Adrenal gland (tissue), 12 donors: Measurements from ENCODE around the gene C1QL1. TPM values are rescaled to one million over a fixed set of nuclear protein-coding genes. Genes with fewer than 3 reads are reported as not detected.

Experiments used
- DNase-seq, 7 donors: peaks; one replicate each; pipeline ENCODE4 v3.0.0-alpha.2; 2019 to 2020
- H3K27ac ChIP-seq, 5 donors: fragments of 200-600 bp; sonication (generic) in 4 of 5; 1 replicate in 3 of 5; 2 replicates in 2 of 5; pipeline versions ENCODE4 v1.5.1 to v1.8.0; 2016 to 2020; ENCODE audit warnings: mild to moderate bottlenecking in 1 of 5
- H3K27me3 ChIP-seq: fragments of 200-600 bp; 2 replicates; pipeline ENCODE4 v1.8.0; 2021
- H3K36me3 ChIP-seq, 2 donors: fragments of 200-600 bp; replicated peaks in 1 of 2; 1 replicate in 1 of 2; 2 replicates in 1 of 2; pipeline versions ENCODE4 v1.5.1 to v1.8.0; 2018 to 2022
- H3K4me1 ChIP-seq, 2 donors: fragments of 200-600 bp; replicated peaks in 1 of 2; 1 replicate in 1 of 2; 2 replicates in 1 of 2; pipeline versions ENCODE4 v1.5.1 to v1.8.0; 2018 to 2021
- H3K4me3 ChIP-seq, 4 donors: fragments of 200-600 bp; sonication (generic) in 3 of 4; one replicate each; pipeline ENCODE4 v1.5.1; 2016 to 2018
- H3K9me3 ChIP-seq, 3 donors: fragments of 200-600 bp; sonication (generic) in 1 of 3; replicated peaks in 1 of 3; 1 replicate in 2 of 3; 2 replicates in 1 of 3; pipeline versions ENCODE4 v1.5.1 to v1.8.0; 2016 to 2021
- POLR2A ChIP-seq, 2 donors: fragments of 450-650 bp; IDR thresholded peaks; one replicate each; pipeline ENCODE4 v1.6.1; 2017; ENCODE audit warnings: antibody characterized with exemption in 2 of 2, mild to moderate bottlenecking in 2 of 2, moderate library complexity in 1 of 2
- WGBS, 4 donors: extraction: QIAGEN DNeasy Blood & Tissue Kit in 2 of 4; methylation state at CpG; one replicate each; pipeline versions ENCODE4 v1.1.5 to v1.1.7; 2013 to 2017; 5-methylcytosine and 5-hydroxymethylcytosine counted together
- intact Hi-C, 2 donors: fragments of 100-400 bp; cut with DNase I; formaldehyde crosslinking; loops; one replicate each; pipeline versions ENCODE4 v1.14.1 to v1.15.0; 2022 to 2023
- microRNA-seq, 3 donors: library from miRNA; unstranded; fragments of <30 nt; microRNA quantifications; one replicate each; pipeline ENCODE4, GENCODE V29; 2017 to 2020
- polyA plus RNA-seq, 3 donors: library from polyadenylated mRNA; stranded (reverse); fragments of 200-250 nt in 2 of 3; fragments of 350-450 nt in 1 of 3; fragmentation: Illumina TruSeq in 1 of 3; extraction: RNeasy Lipid Tissue Mini Kit (QIAGEN cat#74804) in 1 of 3; gene quantifications; one replicate each; pipeline ENCODE4 v1.2.3, GENCODE V29; 2013 to 2014
- small RNA-seq, 2 donors: library from RNA; depleted of rRNA; stranded (forward); fragments of <200 nt; gene quantifications; one replicate each; pipeline ENCODE3, GENCODE V24; 2016
- total RNA-seq, 9 donors: library from RNA; depleted of rRNA in 4 of 9; stranded (reverse); fragments of >200 nt in 4 of 9; fragments of 120-200 nt in 1 of 9; fragmentation: NEBNext Ultra II Directional in 1 of 9; extraction: Animal tissue kit (Norgen Biotek cat#: 25700) in 1 of 9; gene quantifications; one replicate each; pipeline versions ENCODE4 v1.1.0 to v1.2.4, GENCODE V29; 2013 to 2023
- TF ChIP-seq, protein P1 (sequence below), 6 experiments: fragments of 450-650 bp in 4 of 6; fragments of 200-600 bp in 2 of 6; sonication (generic) in 1 of 6; IDR thresholded peaks; 1 replicate in 5 of 6; 2 replicates in 1 of 6; pipeline versions ENCODE4 v1.5.1 to v1.8.0; 2016 to 2021; ENCODE audit warnings: antibody characterized with exemption in 6 of 6, mild to moderate bottlenecking in 2 of 6, moderate library complexity in 1 of 6
- donor health status: healthy with polysubstance abuse.
- donor health status: Bipolar disorder and iron deficiency.
- donor health status: DM: yes; HTN: yes; CAD: no.
- donor health status: DM: no; HTN: no; CAD: no.
- donor health status: DM: no; HTN: no; CAD: no.
- donor health status: DM: yes; HTN: yes; CAD: no.

Gene C1QL1
- total and polyA plus RNA-seq, 12 donors, result 0.27 to 3.3 (median 1.1) TPM; not detected in 4

DNA sequence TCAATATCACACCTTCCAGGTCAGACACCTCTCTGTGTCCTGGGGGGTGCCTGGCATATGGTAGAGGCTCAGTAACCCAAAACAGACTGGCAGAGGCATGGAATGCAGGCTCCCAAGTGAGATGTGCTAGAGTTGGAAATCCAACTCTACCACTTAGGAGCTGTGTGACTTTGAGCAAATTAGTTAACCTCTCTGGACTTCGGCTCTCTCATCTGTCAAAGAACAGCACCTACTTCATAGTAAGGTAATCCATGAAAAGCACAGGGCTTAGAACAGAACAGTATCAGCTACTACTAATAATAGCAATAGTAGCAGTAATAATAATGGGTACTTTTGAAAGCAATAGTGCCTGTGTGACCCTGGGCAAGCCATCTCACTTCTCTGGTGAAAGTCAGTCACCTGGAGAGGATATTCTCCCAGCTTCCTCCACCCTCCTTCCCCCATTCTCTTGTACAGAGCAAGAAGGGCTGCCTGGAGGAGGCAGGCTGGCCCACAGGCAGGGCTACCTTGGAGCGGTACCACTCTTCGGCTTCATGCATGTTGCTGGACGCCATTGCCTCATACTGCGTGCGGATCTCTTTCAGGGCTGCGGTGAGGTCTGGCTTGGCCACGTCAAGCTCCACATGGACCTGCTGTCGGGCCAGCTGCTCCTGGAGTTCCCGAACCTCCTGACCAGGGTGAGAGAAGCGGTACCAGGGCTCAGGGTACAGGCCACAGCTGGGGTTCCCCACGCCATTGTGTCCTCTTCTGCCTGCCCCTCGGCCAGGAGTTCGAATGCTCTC lies 55.1 kb downstream of the C1QL1 start:
- Histone ChIP-seq H3K27me3 (no peaks in the 10 kb centered on the region), H3K4me1 (peaks cover 9 to 27% of the 10 kb centered on the region in 2 donors), H3K9me3 (no peaks in the 10 kb centered on the region), H3K36me3 (no peaks in the 10 kb centered on the region), H3K4me3 (no peak overlapping the region), H3K27ac (no peak overlapping the region)
- WGBS, 4 donors, result 86 to 91% (median 89%) methylated on average over 10 to 14 of the region's 14 CpGs
- intact Hi-C loops, result loop anchor here in 1 of 2 donors (10.0 kb wide), 1 partner anchor 192 kb away; no protein-coding TSS in a partner anchor
- TF ChIP-seq POLR2A (IDR thresholded peaks at IDR 0.05), result no peak
- DNase-seq, result no peak

DNA sequence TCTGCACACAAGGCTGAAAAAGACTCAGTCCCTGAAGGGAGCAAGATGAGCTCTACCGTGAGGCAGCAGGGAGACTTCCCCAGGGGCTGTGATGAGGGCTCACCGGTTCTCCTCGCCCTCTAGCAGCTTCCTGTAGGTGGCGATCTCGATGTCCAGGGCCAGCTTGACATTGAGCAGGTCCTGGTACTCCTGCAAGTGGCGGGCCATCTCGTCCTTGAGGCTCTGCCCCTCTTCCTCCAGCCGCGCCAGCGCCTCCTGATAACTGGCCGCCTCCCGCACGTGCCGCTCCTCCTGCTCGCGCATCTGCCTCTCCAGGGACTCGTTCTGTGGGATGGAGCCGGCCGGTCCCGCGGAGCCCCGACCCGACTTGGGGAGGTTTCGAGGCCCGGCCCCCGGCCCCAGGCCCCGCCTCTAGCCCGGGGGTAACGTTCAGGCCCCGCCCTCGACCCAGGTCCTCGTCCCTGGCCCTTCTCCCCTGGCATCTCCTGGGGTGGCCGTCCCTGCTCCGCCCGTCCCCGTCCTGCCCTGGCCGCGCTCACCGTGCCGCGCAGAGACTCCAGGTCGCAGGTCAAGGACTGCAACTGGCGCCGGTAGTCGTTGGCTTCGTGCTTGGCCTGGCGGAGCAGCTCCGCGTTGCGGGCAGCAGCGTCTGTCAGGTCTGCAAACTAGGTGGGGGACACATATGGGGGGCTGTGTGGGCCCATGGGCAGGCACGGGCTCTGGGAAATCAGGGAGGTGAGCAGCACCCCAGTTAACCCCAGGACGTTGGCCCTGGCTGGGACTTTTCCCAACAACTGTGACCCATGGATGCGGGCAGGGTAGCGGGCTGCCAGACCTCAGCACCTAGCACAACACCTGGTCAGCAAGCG lies 56.7 kb downstream of the C1QL1 start:
- H3K4me3 ChIP-seq, result peak overlapping the region in 1 of 4 donors; percentile 52
- WGBS, 4 donors, result 10 to 68% (median 12%) methylated on average over 4 to 56 of the region's 56 CpGs

DNA sequence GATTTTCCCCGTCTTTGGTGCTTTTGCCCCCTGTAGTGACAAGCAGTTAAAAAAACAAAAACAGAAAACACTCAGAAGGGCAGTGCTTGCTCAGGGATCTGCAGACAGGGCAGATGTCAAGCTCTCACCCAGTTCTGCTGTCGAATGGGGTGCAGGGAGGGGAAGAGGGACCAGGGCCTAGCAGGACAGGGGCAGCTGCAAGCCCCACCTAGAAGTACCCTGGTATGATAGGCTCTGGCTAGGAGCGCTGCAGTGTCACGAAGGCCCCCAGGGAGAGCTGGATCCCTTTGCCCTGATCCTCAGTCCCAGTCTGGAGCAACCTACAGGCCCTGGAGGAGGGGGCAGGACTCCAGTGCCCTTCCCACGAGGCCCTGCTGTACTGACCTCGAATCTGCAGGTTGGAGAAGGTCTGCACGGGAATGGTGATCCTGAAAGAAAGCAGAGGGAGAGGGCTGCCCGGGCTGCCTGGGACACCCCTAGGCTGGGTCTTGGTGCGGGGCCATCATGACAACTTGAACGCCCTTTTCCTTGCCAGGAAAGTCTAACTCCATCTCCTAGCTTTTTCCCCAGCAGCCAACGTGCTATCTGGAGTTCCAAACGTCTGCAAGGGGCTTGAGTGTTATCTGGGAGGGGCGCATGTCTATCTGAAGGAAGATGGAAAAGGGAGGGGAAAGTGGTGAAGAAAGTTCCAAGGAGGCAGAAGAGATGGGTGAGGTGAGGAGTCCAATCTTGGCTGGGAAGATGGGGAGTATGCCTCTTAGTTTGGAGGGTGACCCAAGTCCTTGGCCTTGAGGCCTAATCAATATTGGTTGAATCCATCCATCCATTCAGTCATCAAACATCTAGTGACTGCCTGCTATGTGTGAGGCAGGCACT lies 57.6 kb downstream of the C1QL1 start:
- no peak overlapping the region for H3K4me3 ChIP-seq
- DNase-seq, result peak in 1 of 7 donors; percentile 10
- H3K36me3 ChIP-seq, result no peaks in the 10 kb centered on the region
- 82 to 88% (median 83%) methylated on average over 9 to 13 of the region's 13 CpGs for WGBS, 4 donors
- H3K9me3 ChIP-seq, result no peaks in the 10 kb centered on the region
- H3K4me1 ChIP-seq, result peaks cover 0 to 9% of the 10 kb centered on the region in 2 donors
- intact Hi-C loops, result loop anchor here in 1 of 2 donors (10.0 kb wide), 1 partner anchor 194 kb away; no protein-coding TSS in a partner anchor
- no peaks in the 10 kb centered on the region for H3K27me3 ChIP-seq
- no peak overlapping the region for H3K27ac ChIP-seq
- no peak for TF ChIP-seq POLR2A (IDR thresholded peaks at IDR 0.05)
- TF ChIP-seq, protein P1, sequence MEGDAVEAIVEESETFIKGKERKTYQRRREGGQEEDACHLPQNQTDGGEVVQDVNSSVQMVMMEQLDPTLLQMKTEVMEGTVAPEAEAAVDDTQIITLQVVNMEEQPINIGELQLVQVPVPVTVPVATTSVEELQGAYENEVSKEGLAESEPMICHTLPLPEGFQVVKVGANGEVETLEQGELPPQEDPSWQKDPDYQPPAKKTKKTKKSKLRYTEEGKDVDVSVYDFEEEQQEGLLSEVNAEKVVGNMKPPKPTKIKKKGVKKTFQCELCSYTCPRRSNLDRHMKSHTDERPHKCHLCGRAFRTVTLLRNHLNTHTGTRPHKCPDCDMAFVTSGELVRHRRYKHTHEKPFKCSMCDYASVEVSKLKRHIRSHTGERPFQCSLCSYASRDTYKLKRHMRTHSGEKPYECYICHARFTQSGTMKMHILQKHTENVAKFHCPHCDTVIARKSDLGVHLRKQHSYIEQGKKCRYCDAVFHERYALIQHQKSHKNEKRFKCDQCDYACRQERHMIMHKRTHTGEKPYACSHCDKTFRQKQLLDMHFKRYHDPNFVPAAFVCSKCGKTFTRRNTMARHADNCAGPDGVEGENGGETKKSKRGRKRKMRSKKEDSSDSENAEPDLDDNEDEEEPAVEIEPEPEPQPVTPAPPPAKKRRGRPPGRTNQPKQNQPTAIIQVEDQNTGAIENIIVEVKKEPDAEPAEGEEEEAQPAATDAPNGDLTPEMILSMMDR (IDR thresholded peaks at IDR 0.05), result no peak

More for the DNA sequence above, 56.7 kb downstream of the C1QL1 start:
- Histone ChIP-seq H3K27me3 (no peaks in the 10 kb centered on the region), H3K27ac (no peak overlapping the region), H3K4me1 (peaks cover 0 to 16% of the 10 kb centered on the region in 2 donors), H3K36me3 (no peaks in the 10 kb centered on the region), H3K9me3 (no peaks in the 10 kb centered on the region)
- no peak for TF ChIP-seq POLR2A (IDR thresholded peaks at IDR 0.05)
- TF ChIP-seq, protein P1 (IDR thresholded peaks at IDR 0.05), result peak; percentile 24 to 64 (median 44)
- intact Hi-C loops, result loop anchor here in 1 of 2 donors (10.0 kb wide), 1 partner anchor 193 kb away; no protein-coding TSS in a partner anchor
- peak; percentile 61 to 88 (median 83) for DNase-seq

Small RNA genes lying within 50 kb of the gene (microRNA-seq; reads per million reads assigned to microRNA genes)
- 0 to 0.45 (median 0) reads per million in 3 donors for gene MIR6783

Small RNA genes lying within 50 kb of the gene (small RNA-seq; reads per million reads assigned to genes)
- gene AC015936.2, result 0 reads per million in 2 donors
- gene MIR6783, result 0 reads per million in 2 donors

Other genes starting within 250 kb of the C1QL1 start
- gene ADAM11, start 209.3 kb downstream of the C1QL1 start, total RNA-seq, result under 1 TPM in 7 of 9 donors, not detected in 2; 0.19 to 0.55 (median 0.29) TPM
- gene ADAM11, start 209.3 kb downstream of the C1QL1 start, polyA plus RNA-seq, result under 1 TPM; 0.05 to 0.80 (median 0.57) TPM
- 10 to 100 TPM in 1 of 9 donors, 1 to 10 TPM in 6, under 1 TPM in 2; 0.69 to 12.3 (median 2.6) TPM for gene GJC1, start 138.0 kb downstream of the C1QL1 start, total RNA-seq
- gene GJC1, start 138.0 kb downstream of the C1QL1 start, polyA plus RNA-seq, result 1 to 10 TPM; 1.0 to 1.5 (median 1.1) TPM
- 1 to 10 TPM in 1 of 9 donors, under 1 TPM in 1, not detected in 7; 0.50 to 1.9 TPM for gene HIGD1B, start 120.4 kb downstream of the C1QL1 start, total RNA-seq
- 1 to 10 TPM in 2 of 3 donors, not detected in 1; 1.7 to 7.1 TPM for gene HIGD1B, start 120.4 kb downstream of the C1QL1 start, polyA plus RNA-seq
- 100 to 1,000 TPM in 3 of 9 donors, 10 to 100 TPM in 6; 51.2 to 113 (median 91.9) TPM for gene EFTUD2, start 68.9 kb downstream of the C1QL1 start, total RNA-seq
- 100 to 1,000 TPM in 1 of 3 donors, 10 to 100 TPM in 2; 30.5 to 122 (median 45.8) TPM for gene EFTUD2, start 68.9 kb downstream of the C1QL1 start, polyA plus RNA-seq
- 1 to 10 TPM in 6 of 9 donors, under 1 TPM in 2, not detected in 1; 0.39 to 9.1 (median 1.5) TPM for gene GFAP, start 52.8 kb downstream of the C1QL1 start, total RNA-seq
- 1 to 10 TPM in 1 of 3 donors, under 1 TPM in 2; 0.62 to 3.2 (median 0.98) TPM for gene GFAP, start 52.8 kb downstream of the C1QL1 start, polyA plus RNA-seq
- gene KIF18B, start 20.5 kb downstream of the C1QL1 start, total RNA-seq, result 1 to 10 TPM in 3 of 9 donors, under 1 TPM in 5, not detected in 1; 0.21 to 1.6 (median 0.85) TPM
- gene KIF18B, start 20.5 kb downstream of the C1QL1 start, polyA plus RNA-seq, result under 1 TPM; 0.20 to 0.46 (median 0.24) TPM
- gene DCAKD, start 83.3 kb upstream of the C1QL1 start, total RNA-seq, result 100 to 1,000 TPM in 2 of 9 donors, 10 to 100 TPM in 7; 53.1 to 115 (median 66.8) TPM
- 10 to 100 TPM; 34.9 to 40.6 (median 35.2) TPM for gene DCAKD, start 83.3 kb upstream of the C1QL1 start, polyA plus RNA-seq
- 100 to 1,000 TPM in 7 of 9 donors, 10 to 100 TPM in 2; 85.9 to 174 (median 129) TPM for gene NMT1, start 93.0 kb upstream of the C1QL1 start, total RNA-seq
- 100 to 1,000 TPM; 119 to 170 (median 163) TPM for gene NMT1, start 93.0 kb upstream of the C1QL1 start, polyA plus RNA-seq
- 100 to 1,000 TPM in 5 of 9 donors, 10 to 100 TPM in 3, 1 to 10 TPM in 1; 5.8 to 246 (median 148) TPM for gene PLCD3, start 164.2 kb upstream of the C1QL1 start, total RNA-seq
- 10 to 100 TPM; 33.2 to 68.1 (median 36.4) TPM for gene PLCD3, start 164.2 kb upstream of the C1QL1 start, polyA plus RNA-seq
- gene ACBD4, start 167.4 kb upstream of the C1QL1 start, total RNA-seq, result 10 to 100 TPM in 8 of 9 donors, 1 to 10 TPM in 1; 6.6 to 30.6 (median 19.1) TPM
- gene ACBD4, start 167.4 kb upstream of the C1QL1 start, polyA plus RNA-seq, result 10 to 100 TPM in 2 of 3 donors, 1 to 10 TPM in 1; 7.9 to 71.3 (median 44.5) TPM
- 100 to 1,000 TPM in 1 of 9 donors, 10 to 100 TPM in 8; 19.4 to 159 (median 44.0) TPM for gene HEXIM1, start 180.2 kb upstream of the C1QL1 start, total RNA-seq
- 10 to 100 TPM; 23.3 to 26.0 (median 24.4) TPM for gene HEXIM1, start 180.2 kb upstream of the C1QL1 start, polyA plus RNA-seq
- 10 to 100 TPM in 8 of 9 donors, 1 to 10 TPM in 1; 8.5 to 28.1 (median 17.1) TPM for gene HEXIM2, start 193.6 kb upstream of the C1QL1 start, total RNA-seq
- 10 to 100 TPM in 2 of 3 donors, 1 to 10 TPM in 1; 4.5 to 18.0 (median 14.7) TPM for gene HEXIM2, start 193.6 kb upstream of the C1QL1 start, polyA plus RNA-seq